K562 (cell line): Measurements from ENCODE around the gene SPATA2.

Experiments used
- ATF3 ChIP-seq, 2 experiments: fragments of 450-650 bp in 1 of 2; sonication (generic) in 1 of 2; formaldehyde crosslinking in 1 of 2; IDR thresholded peaks in 1 of 2; conservative IDR thresholded peaks in 1 of 2; 2 replicates each; pipeline versions ENCODE4 v1.6.1 to v1.8.1; 2016 to 2023; ENCODE audit warnings: mild to moderate bottlenecking in 2 of 2, moderate library complexity in 2 of 2, inconsistent platforms in 1 of 2, missing genetic modification reagents in 1 of 2
- PHF8 ChIP-seq: fragments of 200-600 bp; sonication (generic); IDR thresholded peaks from 2 replicates; pipeline ENCODE4 v1.6.1; 2012; ENCODE audit warnings: mixed run types, mild to moderate bottlenecking, inconsistent platforms, low read length, moderate library complexity, borderline replicate concordance
- UBTF ChIP-seq, 2 experiments: IDR thresholded peaks; 2 replicates each; pipeline ENCODE4 v1.6.1; 2012; ENCODE audit warnings: improper control_type of control experiment in 2 of 2, low read depth in 2 of 2, low read length in 2 of 2, borderline replicate concordance in 1 of 2
- TF ChIP-seq, protein P1 (sequence below), 3 experiments: IDR thresholded peaks in 2 of 3; conservative IDR thresholded peaks in 1 of 3; 2 replicates each; pipeline ENCODE4 v1.5.1; 2011 to 2012; ENCODE audit warnings: low read length in 3 of 3, mild to moderate bottlenecking in 3 of 3, control low read depth in 2 of 3, improper control_type of control experiment in 1 of 3, inconsistent platforms in 1 of 3, low read depth in 1 of 3, mixed read lengths in 1 of 3, moderate library complexity in 1 of 3; ENCODE audit not compliant: insufficient read depth in 2 of 3
- TF ChIP-seq, protein P2 (sequence below), 2 experiments: fragments of 450-650 bp; conservative IDR thresholded peaks; 2 replicates each; pipeline ENCODE4 v1.6.1; 2017; ENCODE audit warnings: mild to moderate bottlenecking in 2 of 2, moderate library complexity in 2 of 2

DNA sequence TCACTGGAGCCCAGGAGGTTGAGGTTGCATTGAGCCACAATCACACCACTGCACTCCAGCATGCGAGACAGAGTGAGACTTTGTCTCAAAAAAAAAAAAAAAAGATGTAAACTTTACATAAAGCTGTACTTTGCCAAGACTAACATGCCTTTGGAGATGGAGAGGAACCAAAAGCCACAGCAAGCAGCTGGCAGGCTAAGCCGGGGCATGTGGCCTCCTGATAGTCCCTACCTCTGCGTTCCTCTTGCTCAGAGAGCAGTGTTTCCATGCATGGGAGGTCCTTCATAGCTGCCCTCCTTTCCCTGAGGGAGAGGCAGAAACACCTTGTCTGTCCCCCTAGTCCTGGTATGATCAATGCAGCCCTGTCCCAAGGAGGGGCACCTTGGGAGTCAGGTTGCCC, 35.2 kb downstream of the SPATA2 start:
- TF ChIP-seq, protein P1, sequence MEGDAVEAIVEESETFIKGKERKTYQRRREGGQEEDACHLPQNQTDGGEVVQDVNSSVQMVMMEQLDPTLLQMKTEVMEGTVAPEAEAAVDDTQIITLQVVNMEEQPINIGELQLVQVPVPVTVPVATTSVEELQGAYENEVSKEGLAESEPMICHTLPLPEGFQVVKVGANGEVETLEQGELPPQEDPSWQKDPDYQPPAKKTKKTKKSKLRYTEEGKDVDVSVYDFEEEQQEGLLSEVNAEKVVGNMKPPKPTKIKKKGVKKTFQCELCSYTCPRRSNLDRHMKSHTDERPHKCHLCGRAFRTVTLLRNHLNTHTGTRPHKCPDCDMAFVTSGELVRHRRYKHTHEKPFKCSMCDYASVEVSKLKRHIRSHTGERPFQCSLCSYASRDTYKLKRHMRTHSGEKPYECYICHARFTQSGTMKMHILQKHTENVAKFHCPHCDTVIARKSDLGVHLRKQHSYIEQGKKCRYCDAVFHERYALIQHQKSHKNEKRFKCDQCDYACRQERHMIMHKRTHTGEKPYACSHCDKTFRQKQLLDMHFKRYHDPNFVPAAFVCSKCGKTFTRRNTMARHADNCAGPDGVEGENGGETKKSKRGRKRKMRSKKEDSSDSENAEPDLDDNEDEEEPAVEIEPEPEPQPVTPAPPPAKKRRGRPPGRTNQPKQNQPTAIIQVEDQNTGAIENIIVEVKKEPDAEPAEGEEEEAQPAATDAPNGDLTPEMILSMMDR (IDR thresholded peaks at IDR 0.05 in 2 of 3, conservative IDR thresholded peaks at IDR 0.05 in 1 of 3; ENCODE audit: insufficient read depth in 2 of 3, low read depth in 1 of 3, low read length in 3 of 3), result no peak
- TF ChIP-seq UBTF (IDR thresholded peaks at IDR 0.05; ENCODE audit: borderline replicate concordance in 1 of 2, low read depth in 2 of 2, low read length in 2 of 2) (no peak), ATF3 (IDR thresholded peaks at IDR 0.05) (no peak), ATF3 (CRISPR knock-in tag; conservative IDR thresholded peaks at IDR 0.05) (no peak), PHF8 (no peak)
- TF ChIP-seq, protein P2, sequence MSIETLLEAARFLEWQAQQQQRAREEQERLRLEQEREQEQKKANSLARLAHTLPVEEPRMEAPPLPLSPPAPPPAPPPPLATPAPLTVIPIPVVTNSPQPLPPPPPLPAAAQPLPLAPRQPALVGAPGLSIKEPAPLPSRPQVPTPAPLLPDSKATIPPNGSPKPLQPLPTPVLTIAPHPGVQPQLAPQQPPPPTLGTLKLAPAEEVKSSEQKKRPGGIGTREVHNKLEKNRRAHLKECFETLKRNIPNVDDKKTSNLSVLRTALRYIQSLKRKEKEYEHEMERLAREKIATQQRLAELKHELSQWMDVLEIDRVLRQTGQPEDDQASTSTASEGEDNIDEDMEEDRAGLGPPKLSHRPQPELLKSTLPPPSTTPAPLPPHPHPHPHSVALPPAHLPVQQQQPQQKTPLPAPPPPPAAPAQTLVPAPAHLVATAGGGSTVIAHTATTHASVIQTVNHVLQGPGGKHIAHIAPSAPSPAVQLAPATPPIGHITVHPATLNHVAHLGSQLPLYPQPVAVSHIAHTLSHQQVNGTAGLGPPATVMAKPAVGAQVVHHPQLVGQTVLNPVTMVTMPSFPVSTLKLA (conservative IDR thresholded peaks at IDR 0.05), result no peak
